Activated CD4-positive, alpha-beta T cell treated with anti-CD3 and anti-CD28 coated beads for 24 hours (primary cell): Measurements from ENCODE around the gene CDC42EP2.
A peak's percentile ranks its signal among the peaks of the same experiment; 100 is the strongest.
"Not testable (repeated sequence)": the region's sequence is repeated elsewhere in the genome, so short reads cannot be mapped to it uniquely, and the experiment has no call there.

Experiments
- DNase-seq, 2 donors: peaks; one replicate each; pipeline ENCODE4 v3.0.0-alpha.2; 2020; ENCODE audit warnings: low read depth in 2 of 2

CDC42EP2 gene

GRCh38 chr11:65317025-65317786 is 2.5 kb downstream of the CDC42EP2 start:
- no peak for DNase-seq

GRCh38 chr11:65320386-65321075 is 5.9 kb downstream of the CDC42EP2 start:
- DNase-seq = no peak

DNA sequence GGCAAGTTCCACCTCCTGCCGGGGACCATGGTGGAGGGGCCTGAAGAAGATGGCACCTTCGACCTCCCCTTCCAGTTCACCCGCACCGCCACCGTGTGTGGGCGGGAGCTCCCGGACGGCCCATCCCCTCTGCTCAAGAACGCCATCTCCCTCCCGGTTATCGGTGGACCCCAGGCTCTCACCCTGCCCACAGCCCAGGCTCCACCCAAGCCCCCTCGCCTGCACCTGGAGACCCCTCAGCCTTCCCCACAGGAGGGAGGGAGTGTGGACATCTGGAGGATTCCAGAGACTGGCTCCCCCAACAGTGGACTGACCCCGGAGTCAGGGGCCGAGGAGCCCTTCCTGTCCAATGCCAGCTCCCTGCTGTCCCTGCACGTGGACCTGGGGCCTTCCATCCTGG is 6.4 kb downstream of the CDC42EP2 start:
- DNase-seq = no peak

- no peak for DNase-seq
These were observed 7.3 kb downstream of the CDC42EP2 start for GRCh38 chr11:65321828-65322485.

GRCh38 chr11:65323813-65324212 is 9.1 kb downstream of the CDC42EP2 start:
- no peak for DNase-seq

GRCh38 chr11:65325435-65325834 is 10.8 kb downstream of the CDC42EP2 start:
- DNase-seq = no peak

DNA sequence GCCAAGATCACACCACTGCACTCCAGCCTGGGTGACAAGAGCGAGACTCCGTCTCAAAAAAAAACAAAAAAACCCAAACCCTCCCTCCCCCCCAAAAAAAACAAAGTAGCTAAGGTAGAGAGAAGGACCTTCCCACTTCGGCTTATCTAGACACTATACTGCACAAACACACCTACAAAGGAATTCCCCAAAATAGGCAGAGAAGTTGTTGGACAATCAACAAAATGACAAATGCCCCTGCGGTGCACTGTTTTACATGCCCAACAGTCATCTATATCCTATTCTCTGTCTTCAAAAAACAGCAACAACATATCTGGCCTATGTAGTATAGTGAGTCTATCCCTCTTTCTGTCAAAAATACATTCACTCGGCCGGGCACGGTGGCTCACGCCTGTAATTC is 12.4 kb downstream of the CDC42EP2 start:
- DNase-seq = no peak

DNA sequence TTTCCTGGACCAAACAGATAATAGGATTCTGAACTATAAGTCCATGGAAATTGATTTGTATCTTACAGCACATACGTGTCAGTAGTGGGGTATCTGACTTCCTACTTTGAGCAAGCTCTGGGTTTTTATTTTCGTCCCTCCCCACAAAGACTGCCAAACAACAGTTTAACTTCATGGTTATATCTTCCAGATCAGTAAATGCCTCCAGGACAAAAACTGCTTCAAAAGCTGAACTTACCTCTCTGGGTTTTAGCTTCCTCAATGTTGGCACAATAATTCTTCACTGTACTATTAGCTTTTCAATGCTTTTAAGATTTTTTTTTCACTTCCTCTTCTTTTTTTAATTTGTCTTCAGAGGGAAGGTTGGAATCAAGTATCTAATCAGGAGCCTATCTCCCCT is 14.8 kb downstream of the CDC42EP2 start:
- no peak for DNase-seq

GRCh38 chr11:65329944-65330403 is 15.3 kb downstream of the CDC42EP2 start:
- DNase-seq = peak; percentile 86 to 87

- no peak for DNase-seq
These were observed 15.9 kb downstream of the CDC42EP2 start for GRCh38 chr11:65330544-65330943.

DNA sequence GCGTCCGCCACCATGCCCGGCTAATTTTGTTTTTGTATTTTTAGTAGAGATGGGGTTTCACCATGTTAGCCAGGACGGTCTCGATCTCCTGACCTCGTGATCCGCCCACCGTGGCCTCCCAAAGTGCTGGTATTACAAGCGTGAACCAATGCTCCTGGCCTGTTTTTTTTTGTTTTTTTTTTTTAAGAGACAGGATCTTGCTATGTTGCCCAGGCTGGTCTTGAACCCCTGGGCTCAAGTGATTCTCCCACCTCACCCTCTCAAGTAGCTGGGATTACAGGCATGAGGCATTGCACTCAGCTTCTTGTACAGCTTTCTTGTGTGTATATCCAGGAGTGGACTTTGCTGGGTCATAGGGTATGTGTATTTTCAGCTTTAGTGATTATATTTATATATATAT is 17.9 kb downstream of the CDC42EP2 start:
- not testable (repeated sequence) for DNase-seq

DNA sequence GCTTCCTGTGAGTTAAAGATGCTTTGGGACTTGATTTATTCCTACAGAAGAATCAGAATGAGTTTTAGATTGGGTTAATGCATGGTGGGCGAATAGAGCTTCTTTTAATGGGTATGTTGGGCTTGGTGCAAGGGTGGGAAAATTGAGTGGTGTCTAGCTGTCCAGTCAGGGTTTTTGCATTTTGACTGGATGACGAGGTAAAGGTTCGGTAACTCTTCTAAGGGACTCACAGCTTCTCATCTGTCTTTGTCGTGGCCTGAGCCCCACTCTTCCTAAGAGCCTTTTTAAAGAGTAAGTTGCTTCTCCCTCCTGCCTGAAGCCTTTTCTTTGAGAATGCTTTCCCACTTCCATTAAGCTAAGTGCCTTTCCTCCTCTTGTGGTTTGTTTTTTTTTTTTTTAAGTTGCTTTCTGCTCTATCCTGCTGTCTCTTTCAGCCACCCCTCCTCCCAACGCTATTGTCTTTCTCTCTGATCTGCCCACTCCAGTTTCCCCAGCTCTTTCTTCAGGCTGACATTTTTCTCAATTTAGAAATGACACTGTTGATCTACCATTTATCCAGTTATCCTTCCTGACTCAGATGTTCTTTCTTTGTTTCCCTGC is 20.1 kb downstream of the CDC42EP2 start:
- DNase-seq = no peak

- no peak for DNase-seq
These were observed 24.0 kb downstream of the CDC42EP2 start for GRCh38 chr11:65338676-65339075.

DNA sequence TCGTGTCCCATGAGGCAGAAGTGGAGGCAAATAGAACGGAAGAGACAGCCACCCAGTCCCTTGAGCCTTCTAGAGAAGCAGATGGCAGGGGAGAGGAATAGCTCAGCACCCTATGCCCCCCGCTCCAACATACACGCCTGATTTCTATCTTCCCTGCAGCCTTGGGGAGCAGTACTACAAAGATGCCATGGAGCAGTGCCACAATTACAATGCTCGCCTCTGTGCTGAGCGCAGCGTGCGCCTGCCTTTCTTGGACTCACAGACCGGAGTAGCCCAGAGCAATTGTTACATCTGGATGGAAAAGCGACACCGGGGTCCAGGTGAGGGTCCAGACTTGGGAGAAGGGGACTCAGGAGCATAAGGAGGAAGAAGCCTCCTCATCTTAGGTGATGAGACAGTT is 25.6 kb downstream of the CDC42EP2 start:
- no peak for DNase-seq

- DNase-seq = no peak
These were observed 27.2 kb downstream of the CDC42EP2 start for GRCh38 chr11:65341856-65342255.

DNA sequence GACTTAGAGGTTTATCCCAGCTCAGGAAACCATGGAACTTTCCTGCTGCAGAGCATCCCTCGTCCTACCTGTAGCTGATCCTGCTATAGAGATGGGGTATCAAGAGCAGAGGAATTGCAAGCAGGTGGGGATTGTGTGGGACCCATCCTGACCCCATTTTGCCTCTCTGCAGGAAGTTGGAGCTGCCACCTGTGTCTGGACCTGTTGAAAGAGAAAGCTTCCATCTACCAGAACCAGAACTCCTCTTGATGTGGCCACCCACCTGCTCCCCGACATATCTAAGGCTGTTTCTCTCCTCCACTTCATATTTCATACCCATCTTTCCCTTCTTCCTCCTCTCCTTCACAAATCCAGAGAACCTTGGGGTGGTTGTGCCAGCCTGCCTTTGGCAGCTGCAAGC is 36.8 kb downstream of the CDC42EP2 start:
- DNase-seq = no peak

- DNase-seq = no peak
These were observed 38.1 kb downstream of the CDC42EP2 start for GRCh38 chr11:65352783-65353182.

DNA sequence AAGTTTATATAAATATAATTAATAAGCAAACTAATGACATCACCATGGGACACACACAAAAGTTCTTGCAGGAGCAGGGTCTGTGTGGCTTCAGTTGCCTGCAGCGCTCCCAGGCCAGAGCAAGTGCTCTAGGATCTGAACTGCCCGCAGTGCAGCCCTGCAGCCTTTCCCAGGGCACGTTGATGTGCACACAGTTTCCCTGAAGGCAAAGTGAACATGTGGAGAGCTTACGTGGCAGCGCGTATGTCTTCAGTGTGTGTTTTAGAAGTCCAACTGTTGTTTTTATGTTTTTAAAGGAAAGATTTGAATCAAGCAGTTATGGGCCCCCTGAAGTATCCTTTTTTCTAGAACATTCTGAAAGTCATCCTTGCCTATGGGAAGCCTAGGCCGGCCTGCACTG is 38.7 kb downstream of the CDC42EP2 start:
- no peak for DNase-seq

- DNase-seq = no peak
These were observed 39.2 kb downstream of the CDC42EP2 start for GRCh38 chr11:65353900-65354264.

DNA sequence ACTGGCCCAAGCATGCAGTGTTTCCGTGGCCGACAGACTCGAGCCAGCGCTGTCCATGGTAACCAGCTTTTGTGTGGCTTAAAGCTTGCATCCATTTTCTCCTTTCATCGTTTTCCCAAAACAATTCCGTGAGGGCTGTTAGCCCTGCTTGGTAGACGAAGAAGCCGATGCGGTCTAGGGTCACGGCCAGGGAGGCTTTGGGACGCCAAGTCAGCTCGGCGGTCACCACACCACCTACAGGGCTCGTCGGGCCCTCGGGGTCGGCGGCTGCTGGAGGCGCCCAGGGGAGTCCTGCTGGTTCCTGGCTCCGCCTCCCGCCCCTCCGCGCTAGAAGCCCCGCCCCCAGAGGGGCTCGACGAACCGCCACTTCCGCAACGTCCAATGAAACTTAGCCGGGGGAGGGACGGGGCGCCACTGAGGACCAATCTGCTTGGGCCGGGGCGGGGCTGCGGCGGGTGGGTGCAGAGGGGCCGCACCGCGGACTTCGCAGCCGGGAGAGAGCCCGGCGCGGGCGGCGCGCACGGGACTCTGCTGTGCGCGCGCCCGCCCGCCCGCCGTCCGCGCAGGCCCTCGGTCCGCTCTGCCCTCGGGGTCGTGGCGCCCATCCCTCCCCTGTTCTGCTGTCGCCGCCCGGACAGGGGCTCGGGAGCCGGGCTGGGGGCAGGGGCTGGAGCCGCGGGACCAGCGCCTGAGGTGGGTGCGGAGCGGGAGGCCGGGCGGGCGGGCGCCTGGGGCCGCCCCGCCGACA is 39.8 kb downstream of the CDC42EP2 start, which contains the start of gene TIGD3:
Gene TIGD3 (plus strand): TSS at position 487 of the 748 bp plus-strand sequence. CDS start 1,058 bp downstream, outside the sequence.
- peak; percentile 97 to 98 for DNase-seq

DNA sequence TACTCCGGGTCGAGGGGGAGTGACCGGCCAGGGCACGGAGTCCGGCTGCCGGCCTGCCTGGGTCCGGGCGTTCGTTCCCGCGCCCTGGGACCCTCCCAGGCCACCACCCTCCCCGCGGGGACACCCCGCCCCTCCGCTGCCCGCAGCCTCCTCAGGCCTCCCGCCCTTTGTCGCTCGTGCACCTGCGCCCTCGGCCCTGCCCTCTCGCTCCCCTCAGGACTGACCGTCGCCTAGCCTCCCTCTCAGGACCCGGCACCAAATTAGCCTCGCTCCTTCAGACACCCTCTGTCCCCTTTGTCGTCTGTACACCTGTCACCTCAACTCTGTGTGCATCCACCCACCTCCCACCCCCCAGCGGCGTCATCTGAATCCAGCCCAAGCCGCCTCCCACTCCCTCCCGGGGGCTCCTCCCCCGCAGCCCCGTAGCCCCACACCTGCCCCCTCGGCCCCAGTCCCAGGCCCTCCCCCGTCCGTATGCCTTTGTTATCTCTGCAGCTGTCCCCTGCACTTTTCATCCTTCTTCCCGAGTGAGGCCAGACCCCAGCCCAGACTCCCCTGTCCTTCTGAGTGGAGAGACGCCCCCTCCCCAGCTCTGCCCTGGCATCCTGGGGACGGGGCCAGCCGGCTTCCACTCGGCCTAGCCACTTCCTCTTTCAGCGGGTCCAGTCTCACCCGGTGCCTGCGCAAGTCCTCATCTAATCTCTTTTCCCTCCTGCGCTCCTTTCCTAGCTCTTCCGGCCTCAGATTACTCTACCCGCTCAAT is 40.5 kb downstream of the CDC42EP2 start:
- peak; percentile 28 to 45 for DNase-seq
